GM19463 (cell line): Measurements from ENCODE around the gene ZNF292.
"Not testable (repeated sequence)": the region's sequence is repeated elsewhere in the genome, so short reads cannot be mapped to it uniquely, and the experiment has no call there.

Experiments
- ATAC-seq: cut with Tn5 transposase; IDR thresholded peaks from one replicate; pipeline ENCODE4 v1.9.1; 2021; ENCODE audit warnings: mild to moderate bottlenecking, moderate library complexity; ENCODE audit not compliant: unreplicated experiment

ZNF292 gene

GRCh38 chr6:87210979-87211378 is 55.6 kb downstream of the ZNF292 start:
- ATAC-seq = peak; percentile 94

- ATAC-seq = no peak
Measured at GRCh38 chr6:87212596-87212995, 57.2 kb downstream of the ZNF292 start.

GRCh38 chr6:87213364-87213763 is 58.0 kb downstream of the ZNF292 start:
- ATAC-seq = no peak

GRCh38 chr6:87214831-87215230 is 59.5 kb downstream of the ZNF292 start:
- no peak for ATAC-seq

- no peak for ATAC-seq
Measured at GRCh38 chr6:87220997-87221396, 65.6 kb downstream of the ZNF292 start.

GRCh38 chr6:87222676-87223075 is 67.3 kb downstream of the ZNF292 start:
- no peak for ATAC-seq

GRCh38 chr6:87224971-87225370 is 69.6 kb downstream of the ZNF292 start:
- no peak for ATAC-seq

GRCh38 chr6:87225511-87225910 is 70.1 kb downstream of the ZNF292 start:
- ATAC-seq = no peak

GRCh38 chr6:87225937-87226336 is 70.6 kb downstream of the ZNF292 start:
- no peak for ATAC-seq

GRCh38 chr6:87230801-87231200 is 75.4 kb downstream of the ZNF292 start:
- ATAC-seq = no peak

GRCh38 chr6:87237804-87238203 is 82.4 kb downstream of the ZNF292 start:
- ATAC-seq = no peak

GRCh38 chr6:87239098-87239635 is 83.8 kb downstream of the ZNF292 start:
- ATAC-seq = not testable (repeated sequence)

- no peak for ATAC-seq
Measured at GRCh38 chr6:87241304-87241703, 85.9 kb downstream of the ZNF292 start.

GRCh38 chr6:87242311-87242710 is 86.9 kb downstream of the ZNF292 start:
- ATAC-seq = no peak

GRCh38 chr6:87243812-87244211 is 88.4 kb downstream of the ZNF292 start:
- peak; percentile 71 for ATAC-seq

- ATAC-seq = no peak
Measured at GRCh38 chr6:87244380-87244779, 89.0 kb downstream of the ZNF292 start.

GRCh38 chr6:87250019-87250418 is 94.7 kb downstream of the ZNF292 start:
- ATAC-seq = no peak

GRCh38 chr6:87251225-87251624 is 95.9 kb downstream of the ZNF292 start:
- no peak for ATAC-seq

GRCh38 chr6:87251725-87252124 is 96.4 kb downstream of the ZNF292 start:
- ATAC-seq = no peak

GRCh38 chr6:87257046-87257445 is 101.7 kb downstream of the ZNF292 start:
- ATAC-seq = no peak

GRCh38 chr6:87257565-87257964 is 102.2 kb downstream of the ZNF292 start:
- no peak for ATAC-seq

GRCh38 chr6:87257975-87258374 is 102.6 kb downstream of the ZNF292 start:
- ATAC-seq = no peak

- ATAC-seq = no peak
Measured at GRCh38 chr6:87259791-87260190, 104.4 kb downstream of the ZNF292 start.
